HG03354 (cell line): ENCODE results near the gene NRXN3.

Experiments used
- ATAC-seq: cut with Tn5 transposase; IDR thresholded peaks from one replicate; pipeline ENCODE4 v1.9.1; 2021; ENCODE audit warnings: mild to moderate bottlenecking; ENCODE audit not compliant: unreplicated experiment, poor library complexity, severe bottlenecking

The NRXN3 gene

DNA sequence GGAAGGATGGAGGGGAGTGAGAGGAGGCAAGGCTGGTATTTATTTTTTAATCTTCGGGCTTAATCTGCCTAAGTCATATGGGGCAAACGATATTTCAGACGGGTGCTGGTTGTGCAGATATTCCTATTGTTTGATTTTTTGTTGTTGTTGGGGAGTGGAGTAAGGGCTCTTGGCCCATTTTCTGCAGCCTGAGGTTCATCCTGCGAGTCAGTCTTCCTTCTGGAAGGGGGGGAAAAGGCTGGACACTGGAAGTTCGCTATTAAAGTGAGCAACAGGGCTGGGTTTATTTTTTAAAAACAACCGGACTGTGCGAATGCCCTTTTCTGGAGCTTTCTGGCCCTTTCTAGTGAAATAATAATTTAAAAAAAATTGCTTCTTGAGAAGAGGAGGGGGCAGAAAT, 2.3 kb downstream of the NRXN3 start:
- ATAC-seq, result no peak

- no peak for ATAC-seq
Observed at GRCh38 chr14:78173346-78174035, 3.3 kb downstream of the NRXN3 start.

- ATAC-seq, result no peak
Observed at GRCh38 chr14:78175412-78175811, 5.2 kb downstream of the NRXN3 start.

DNA sequence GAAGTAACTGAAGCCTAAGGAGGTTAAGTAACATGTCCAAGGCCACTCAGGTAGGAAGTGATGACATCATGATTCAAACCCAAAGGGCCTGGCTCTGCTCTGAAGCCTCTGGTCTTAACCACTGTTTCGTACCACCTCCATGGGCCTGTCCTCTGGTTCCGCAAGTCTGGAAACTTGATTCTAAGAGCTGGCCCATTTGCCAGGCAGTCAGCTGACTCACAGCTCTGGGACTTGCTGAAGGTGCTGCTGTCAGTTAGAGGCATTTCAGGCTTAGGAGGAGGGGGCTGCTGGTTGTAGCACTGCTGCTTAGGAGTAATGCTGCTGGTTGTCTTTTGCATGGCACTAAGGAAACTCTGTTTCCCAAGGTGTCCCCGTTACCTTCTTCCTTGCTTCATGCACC, 7.9 kb downstream of the NRXN3 start:
- ATAC-seq, result no peak

DNA sequence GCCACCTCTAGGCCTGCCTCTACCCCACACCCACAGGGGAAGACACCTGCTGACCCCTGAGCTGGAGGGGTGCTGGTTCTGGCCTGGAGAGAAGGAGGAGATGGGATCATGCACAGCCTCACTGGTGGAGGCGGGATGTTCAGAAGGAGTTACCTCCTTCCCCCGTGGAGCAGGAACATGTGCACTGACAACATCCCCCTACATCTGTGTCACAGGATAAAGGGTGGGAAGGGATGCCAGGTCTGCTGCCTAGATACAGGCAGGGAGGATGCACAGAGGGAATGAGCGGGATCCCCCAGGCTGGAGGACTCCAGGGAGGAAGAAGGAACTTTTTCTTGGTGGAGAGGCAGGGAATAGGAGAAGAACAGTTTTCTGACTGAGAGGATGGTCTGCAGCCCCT, 8.8 kb downstream of the NRXN3 start:
- no peak for ATAC-seq

- ATAC-seq, result no peak
Observed at GRCh38 chr14:78181270-78181669, 11.1 kb downstream of the NRXN3 start.

- ATAC-seq, result no peak
Observed at GRCh38 chr14:78182722-78183121, 12.5 kb downstream of the NRXN3 start.

DNA sequence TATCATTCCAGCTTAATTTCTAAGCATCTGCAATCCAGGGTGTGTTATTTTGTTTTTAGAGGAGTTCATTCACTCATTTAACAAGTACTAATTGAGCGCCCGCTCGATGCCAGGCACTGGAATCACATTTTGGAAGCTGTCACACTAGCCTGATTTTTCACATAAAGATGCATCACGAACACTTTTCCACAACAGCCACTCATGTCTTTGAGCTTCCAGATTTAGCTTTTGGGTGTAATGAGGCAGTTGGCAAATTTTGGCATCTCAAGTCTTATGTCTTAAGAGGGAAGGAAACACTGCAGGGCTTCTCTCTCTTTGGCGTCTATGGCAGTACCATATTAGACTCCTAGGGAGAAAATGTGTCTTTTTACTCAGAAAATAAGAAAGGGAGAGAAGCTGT, 14.0 kb downstream of the NRXN3 start:
- ATAC-seq, result no peak

DNA sequence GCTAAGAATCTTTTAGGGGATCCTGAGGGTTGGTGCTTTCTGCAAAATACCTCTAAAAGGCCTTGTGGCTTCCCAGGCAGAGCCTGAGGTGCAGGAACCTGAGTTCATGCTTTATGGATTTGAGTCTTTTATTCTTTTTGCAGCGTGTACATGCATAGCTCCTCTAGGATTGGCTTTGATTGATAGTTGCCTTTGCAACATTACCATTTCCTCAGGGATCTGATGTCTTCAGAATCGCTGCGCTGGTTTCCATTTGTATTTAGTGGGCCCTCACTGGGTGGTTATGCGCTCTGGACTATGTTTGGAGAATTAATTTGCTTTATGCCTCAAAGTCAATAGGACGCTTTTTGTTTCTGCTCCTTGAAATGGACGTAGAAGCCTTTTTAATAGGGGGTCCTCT, 16.1 kb downstream of the NRXN3 start:
- no peak for ATAC-seq

DNA sequence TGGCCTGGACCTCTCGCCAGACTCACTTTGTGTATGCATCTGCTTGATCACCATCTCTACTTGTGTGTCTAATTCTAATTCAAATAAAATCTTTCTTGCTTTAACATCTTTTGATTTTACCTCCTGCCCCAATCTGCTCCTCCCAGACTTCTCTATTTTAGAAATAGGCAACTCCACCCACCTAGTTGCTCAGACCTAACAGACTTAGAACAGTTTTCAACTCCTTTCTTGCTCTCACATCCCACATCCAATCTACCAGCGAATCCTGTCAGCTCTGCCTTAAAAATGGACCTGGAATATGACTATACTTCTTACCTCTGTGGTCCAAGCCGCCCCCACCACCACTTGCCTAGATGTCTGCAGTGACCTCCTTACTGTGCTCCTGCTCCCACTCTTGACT, 18.7 kb downstream of the NRXN3 start:
- ATAC-seq, result no peak

GRCh38 chr14:78195431-78195830, 25.3 kb downstream of the NRXN3 start:
- ATAC-seq, result no peak

GRCh38 chr14:78196323-78196722, 26.1 kb downstream of the NRXN3 start:
- no peak for ATAC-seq

GRCh38 chr14:78197051-78197450, 26.9 kb downstream of the NRXN3 start:
- ATAC-seq, result no peak

- ATAC-seq, result no peak
Observed at GRCh38 chr14:78202163-78202562, 32.0 kb downstream of the NRXN3 start.

DNA sequence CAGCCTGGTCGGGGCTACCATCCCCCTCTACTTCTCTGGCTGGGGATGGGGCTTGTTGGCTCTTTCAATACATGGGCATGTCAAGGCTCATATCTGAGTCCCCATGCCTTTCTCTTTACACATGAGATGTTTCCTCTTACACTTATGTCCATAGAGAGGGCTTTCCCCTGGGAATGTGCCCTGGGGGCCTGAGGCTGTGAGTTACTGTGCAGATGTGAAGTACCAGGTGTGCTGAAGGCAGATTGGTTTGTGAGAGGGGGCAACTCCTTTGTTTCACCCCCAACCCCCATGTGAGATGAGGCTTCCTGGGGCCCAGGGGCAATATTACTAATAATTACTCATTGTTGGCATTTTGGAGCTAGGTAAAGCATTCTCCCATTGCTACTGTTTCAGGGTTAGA, 32.8 kb downstream of the NRXN3 start:
- ATAC-seq, result no peak

DNA sequence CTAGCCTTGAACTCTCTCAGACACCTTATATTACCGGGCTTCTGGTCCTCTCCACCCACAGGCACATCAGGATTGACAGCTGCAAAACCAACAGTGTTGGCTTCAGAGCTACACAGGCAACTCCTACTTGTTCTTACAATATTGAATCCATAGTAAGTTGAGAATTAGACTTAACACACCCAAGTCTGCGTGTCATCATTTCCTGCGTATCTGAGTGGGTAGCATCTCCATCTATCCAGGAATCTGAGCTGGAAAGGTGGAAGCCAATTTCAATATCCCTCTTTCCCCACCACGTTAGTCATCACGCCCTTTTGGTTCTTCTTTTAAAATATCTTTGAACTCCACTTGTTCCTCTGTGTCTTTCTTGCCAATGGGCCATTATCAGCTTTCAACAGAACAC, 37.2 kb downstream of the NRXN3 start:
- ATAC-seq, result no peak

DNA sequence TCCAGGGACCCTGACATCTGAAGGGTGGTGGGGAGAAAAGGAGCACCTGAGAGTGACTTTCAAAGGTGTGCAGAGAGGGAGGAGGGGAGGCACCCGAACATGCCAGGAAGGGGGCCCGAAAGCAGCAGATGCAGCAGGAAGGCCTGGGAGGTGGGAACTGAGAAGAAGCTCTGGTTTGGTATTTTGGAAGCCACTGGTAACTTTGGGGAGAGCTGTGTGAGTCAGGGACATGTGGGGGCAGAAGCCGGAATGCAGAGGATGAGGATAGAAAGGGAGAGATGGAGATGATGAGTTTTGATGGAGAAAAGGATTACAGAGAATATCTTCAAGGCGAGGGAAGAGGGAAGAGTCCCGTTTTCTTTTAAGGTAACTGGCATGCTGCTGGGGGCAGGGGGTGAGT, 50.1 kb downstream of the NRXN3 start:
- ATAC-seq, result no peak

DNA sequence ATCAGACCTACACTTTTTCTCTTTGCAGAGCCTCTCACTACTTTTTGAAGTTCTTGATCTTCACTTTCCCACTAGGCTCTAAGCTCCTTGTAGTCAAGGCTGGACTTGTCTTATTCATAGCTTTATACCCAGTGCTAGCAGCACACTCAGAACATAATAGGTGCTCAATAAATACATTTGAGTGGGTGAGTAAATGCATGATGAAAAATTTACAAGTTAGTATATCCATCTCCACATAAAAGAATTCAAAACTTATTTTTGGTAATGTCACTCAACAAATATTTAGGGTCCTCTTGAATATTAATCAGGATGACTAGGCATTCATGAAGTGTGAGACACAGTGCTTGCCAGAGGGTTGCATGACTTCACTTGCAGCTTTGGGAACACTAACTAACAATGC, 52.6 kb downstream of the NRXN3 start:
- ATAC-seq, result no peak

DNA sequence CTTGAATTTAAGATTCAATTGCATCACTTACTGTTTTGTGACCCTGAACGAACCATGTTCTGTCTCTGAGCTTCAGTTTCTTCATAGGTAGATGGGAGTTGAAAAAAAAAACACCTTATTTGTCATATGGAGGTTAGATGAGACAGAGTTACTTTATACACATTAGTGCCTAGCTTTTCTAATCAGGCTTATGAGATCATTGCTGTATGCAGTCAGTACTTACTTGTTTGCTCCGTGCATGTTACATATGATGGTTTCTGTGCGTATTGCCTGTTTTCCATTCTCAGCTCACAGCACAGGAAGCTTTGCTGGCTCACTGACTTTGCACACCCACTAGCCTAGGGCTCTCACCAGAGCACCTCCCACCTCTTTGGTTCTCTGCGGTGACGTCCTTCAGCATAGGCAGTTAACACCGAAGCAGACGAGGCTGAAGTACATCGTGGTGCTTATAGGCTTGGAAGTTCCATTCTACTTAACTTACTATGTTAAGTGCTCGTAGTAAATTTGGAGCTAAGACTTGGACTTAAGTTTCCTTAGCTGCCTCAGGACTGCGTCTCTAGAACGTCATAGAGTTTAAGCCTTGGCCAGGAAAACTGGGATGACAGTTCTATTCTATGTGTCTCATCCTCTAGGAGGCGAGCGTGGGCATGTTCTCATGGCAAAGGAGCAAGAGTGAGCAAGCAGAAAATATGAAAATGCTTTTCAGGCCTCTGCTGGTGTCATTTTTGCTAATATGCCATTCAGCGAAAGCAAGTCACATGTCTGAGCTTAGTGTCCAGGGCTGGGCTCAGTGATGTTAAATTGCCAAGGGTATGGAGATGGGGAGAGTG, 57.3 kb downstream of the NRXN3 start:
- ATAC-seq, result no peak

DNA sequence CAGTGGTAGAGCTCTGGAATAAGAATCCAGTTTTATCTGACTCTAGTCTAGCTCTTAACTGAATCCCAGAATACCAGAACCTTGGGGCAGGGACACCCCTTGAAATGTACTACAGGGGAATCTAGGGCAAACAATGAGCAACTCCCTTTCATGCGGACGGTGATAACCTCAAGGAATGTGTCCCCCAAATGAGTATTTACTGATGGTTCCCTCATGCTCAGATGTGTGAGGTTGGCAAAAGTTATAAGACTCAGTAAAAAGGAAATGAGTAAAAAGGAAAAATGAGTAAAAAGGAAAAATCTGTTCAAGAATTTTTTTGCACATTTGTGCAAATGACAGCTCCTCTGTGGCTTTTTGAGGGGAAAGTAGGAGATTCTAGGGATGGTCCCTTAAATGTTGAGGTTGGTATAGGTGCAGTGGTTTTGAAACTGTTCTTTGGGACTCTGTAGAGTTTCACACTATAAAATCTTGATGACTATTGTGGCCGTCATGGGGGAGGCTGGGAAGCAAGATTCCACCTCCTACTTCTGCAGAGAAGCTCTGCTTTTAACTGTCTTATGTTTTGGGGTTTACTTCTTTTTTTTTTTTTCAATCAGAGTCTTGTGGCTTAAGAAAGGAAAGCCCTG, 58.6 kb downstream of the NRXN3 start:
- no peak for ATAC-seq
